Muscle layer of colon (tissue), 2 donors: ENCODE results near the gene PHKA2.

Experiments
- H3K27ac ChIP-seq: one replicate; pipeline ENCODE4 v1.7.0; 2013; ENCODE audit warnings: low read depth, mild to moderate bottlenecking, low read length, moderate library complexity
- H3K27me3 ChIP-seq, 2 donors: one replicate each; pipeline ENCODE4 v1.7.0; 2013; ENCODE audit warnings: low read length in 2 of 2, mild to moderate bottlenecking in 2 of 2; ENCODE audit not compliant: insufficient read depth in 2 of 2, control insufficient read depth in 1 of 2
- H3K36me3 ChIP-seq: one replicate; pipeline ENCODE4 v1.7.0; 2013; ENCODE audit warnings: mild to moderate bottlenecking, low read length; ENCODE audit not compliant: insufficient read depth
- H3K4me1 ChIP-seq: one replicate; pipeline ENCODE4 v1.7.0; 2013; ENCODE audit warnings: mild to moderate bottlenecking, low read length; ENCODE audit not compliant: insufficient read depth
- H3K4me3 ChIP-seq, 2 donors: one replicate each; pipeline ENCODE4 v1.7.0; 2013; ENCODE audit warnings: low read length in 2 of 2, low read depth in 1 of 2, mild to moderate bottlenecking in 1 of 2, moderate library complexity in 1 of 2
- H3K9ac ChIP-seq: one replicate; pipeline ENCODE4 v1.7.0; 2013; ENCODE audit warnings: low read length
- H3K9me3 ChIP-seq: one replicate; pipeline ENCODE4 v1.7.0; 2013; ENCODE audit warnings: mild to moderate bottlenecking, low read length
- donor health status: abdominal sarcoma.
- donor health status: Adenocarcinoma of cecum.

Gene PHKA2

GRCh38 chrX:18887825-18888212 lies 96.1 kb downstream of the PHKA2 start:
- H3K4me3 ChIP-seq = no peak overlapping the region
- peaks cover 0 to 17% of the 10 kb centered on the region in 2 donors for H3K27me3 ChIP-seq
- no peaks in the 10 kb centered on the region for H3K9me3 ChIP-seq
- H3K4me1 ChIP-seq = peaks cover 8% of the 10 kb centered on the region
- no peak overlapping the region for H3K9ac ChIP-seq
- H3K27ac ChIP-seq = no peak overlapping the region
- no peaks in the 10 kb centered on the region for H3K36me3 ChIP-seq

DNA sequence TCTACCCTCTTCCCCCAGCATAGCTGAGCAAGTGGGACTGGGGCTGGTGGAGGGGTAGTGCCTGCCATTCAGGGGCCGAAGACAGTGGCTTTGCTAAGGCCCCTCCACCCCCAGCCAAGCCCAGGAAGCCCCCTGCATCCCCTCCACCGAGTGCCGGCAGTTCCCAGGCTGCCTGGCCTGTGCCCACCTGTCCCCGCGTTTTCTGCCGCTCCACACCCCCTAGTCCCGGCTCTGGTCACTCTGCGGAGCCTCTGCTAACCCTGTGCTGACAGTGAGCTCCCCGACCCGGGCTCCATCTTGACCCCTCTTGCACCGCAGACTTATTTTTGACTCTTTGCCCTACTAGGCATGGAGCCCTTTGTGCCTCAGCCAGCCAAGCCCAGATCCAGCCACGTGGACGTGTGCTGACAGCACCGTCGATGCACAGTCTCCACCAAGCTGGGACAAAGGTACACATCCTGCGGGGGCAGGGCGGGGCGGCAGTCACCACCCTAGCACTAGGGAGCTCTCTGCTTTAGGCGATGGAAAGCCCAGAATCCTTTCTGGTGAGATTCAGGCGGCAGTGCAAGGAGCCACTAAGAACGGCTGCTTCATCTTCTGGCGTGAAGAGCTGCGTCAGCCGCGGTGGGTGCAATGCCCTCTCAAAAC lies 96.6 kb downstream of the PHKA2 start:
- Histone ChIP-seq H3K9ac (no peak overlapping the region), H3K27me3 (peaks cover 0 to 17% of the 10 kb centered on the region in 2 donors), H3K4me3 (peak overlapping the region in 1 of 2 donors; percentile 72)

DNA sequence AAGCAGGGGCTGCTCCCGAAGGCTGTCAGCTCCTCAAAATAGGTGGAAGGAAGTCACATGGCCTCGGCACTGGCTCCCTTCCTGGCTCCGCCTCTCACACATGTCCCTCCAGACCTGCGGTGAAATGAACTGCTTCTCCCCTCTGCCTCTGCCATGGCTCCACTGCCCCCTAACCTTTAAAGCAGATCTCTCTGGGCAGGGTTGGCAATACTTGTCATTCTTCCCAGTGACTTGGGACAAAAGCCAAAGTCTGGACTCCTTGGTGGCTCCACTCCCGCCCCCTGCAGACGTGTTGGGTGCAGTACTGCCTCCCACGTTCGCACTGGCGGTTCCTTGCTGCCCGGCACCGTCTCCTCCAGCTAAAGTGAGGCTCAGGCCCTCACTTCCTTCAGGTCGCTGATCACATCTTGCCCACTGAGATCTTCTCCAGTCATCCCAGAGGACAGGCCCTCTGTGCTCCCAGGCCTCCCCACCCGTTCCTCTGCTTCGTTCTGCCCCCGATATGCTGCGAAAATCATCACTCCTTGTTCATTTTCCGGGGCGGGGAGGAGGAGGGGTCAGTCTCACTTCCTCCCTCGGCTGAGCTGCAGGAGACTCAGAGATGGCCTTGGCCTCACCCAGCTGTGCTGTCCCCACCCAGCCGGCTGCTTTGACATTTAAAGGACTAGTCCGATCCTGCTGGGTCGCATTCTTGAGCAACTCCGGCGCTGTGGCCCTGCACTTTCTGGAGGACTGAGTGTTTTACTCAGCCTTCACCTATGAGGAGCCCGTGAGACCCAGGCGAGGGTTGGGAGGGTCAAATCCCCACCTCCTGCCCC lies 97.4 kb downstream of the PHKA2 start:
- peak overlapping the region; percentile 33 for H3K9ac ChIP-seq
- H3K27me3 ChIP-seq = peaks cover 0 to 17% of the 10 kb centered on the region in 2 donors
- no peak overlapping the region for H3K27ac ChIP-seq
- no peaks in the 10 kb centered on the region for H3K36me3 ChIP-seq
- H3K4me1 ChIP-seq = peaks cover 8% of the 10 kb centered on the region
- H3K4me3 ChIP-seq = peak overlapping the region; percentile 20 to 72
- no peaks in the 10 kb centered on the region for H3K9me3 ChIP-seq

More for the DNA sequence above, 96.6 kb downstream of the PHKA2 start:
- peaks cover 8% of the 10 kb centered on the region for H3K4me1 ChIP-seq
- H3K36me3 ChIP-seq = no peaks in the 10 kb centered on the region
- H3K27ac ChIP-seq = no peak overlapping the region
- no peaks in the 10 kb centered on the region for H3K9me3 ChIP-seq

GRCh38 chrX:18886005-18886343 lies 97.9 kb downstream of the PHKA2 start:
- H3K9me3 ChIP-seq = no peaks in the 10 kb centered on the region
- H3K4me1 ChIP-seq = peaks cover 8% of the 10 kb centered on the region
- no peaks in the 10 kb centered on the region for H3K36me3 ChIP-seq
- H3K27me3 ChIP-seq = peaks cover 0 to 17% of the 10 kb centered on the region in 2 donors
- H3K27ac ChIP-seq = no peak overlapping the region
- peak overlapping the region; percentile 33 for H3K9ac ChIP-seq
- peak overlapping the region; percentile 20 to 72 for H3K4me3 ChIP-seq

DNA sequence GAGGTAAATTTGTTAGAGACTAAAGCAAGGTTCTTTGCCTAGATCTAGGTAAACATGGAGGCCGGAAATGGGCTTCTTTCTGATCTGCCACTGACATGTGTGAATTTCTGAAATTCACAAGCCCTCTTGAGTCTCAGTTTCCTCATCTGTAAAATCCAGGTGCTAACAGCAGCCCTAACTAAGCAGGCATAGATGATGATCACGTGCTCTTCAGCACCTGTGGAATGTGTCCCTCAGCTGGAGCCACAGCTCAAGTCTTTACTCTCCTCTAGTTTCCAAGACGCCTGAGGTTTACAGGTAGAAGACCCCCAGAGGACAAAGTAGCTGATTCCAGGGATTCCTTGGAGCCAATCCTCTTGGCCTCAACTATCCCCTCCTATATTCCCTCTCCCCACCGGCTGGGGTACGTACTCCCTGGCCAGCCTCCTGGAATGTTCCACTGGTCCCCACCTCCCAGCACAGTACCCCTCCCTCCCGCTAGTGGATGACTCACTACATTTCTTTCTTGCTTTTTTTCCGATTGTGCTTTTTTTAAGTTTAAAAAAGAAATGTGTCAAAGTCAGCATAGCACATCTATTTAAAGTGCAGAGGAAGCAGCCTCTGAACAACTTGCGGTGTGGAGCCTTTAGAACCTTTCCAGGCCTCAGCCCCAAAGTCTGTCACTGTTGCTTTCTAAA lies 98.4 kb downstream of the PHKA2 start:
- no peaks in the 10 kb centered on the region for H3K36me3 ChIP-seq
- H3K9ac ChIP-seq = peak overlapping the region; percentile 33
- H3K4me1 ChIP-seq = peaks cover 8% of the 10 kb centered on the region

GRCh38 chrX:18884916-18885315 lies 99.0 kb downstream of the PHKA2 start:
- H3K9me3 ChIP-seq = no peaks in the 10 kb centered on the region
- H3K27ac ChIP-seq = no peak overlapping the region
- peaks cover 8% of the 10 kb centered on the region for H3K4me1 ChIP-seq
- no peak overlapping the region for H3K4me3 ChIP-seq
- H3K9ac ChIP-seq = no peak overlapping the region
- peaks cover 0 to 17% of the 10 kb centered on the region in 2 donors for H3K27me3 ChIP-seq
- H3K36me3 ChIP-seq = no peaks in the 10 kb centered on the region

More for the DNA sequence above, 98.4 kb downstream of the PHKA2 start:
- H3K4me3 ChIP-seq = peak overlapping the region in 1 of 2 donors; percentile 72
- H3K27ac ChIP-seq = no peak overlapping the region
- peaks cover 0 to 17% of the 10 kb centered on the region in 2 donors for H3K27me3 ChIP-seq
- H3K9me3 ChIP-seq = no peaks in the 10 kb centered on the region

- Histone ChIP-seq H3K4me3 (no peak overlapping the region), H3K4me1 (peaks cover 8% of the 10 kb centered on the region), H3K9ac (no peak overlapping the region), H3K27me3 (peaks cover 0 to 20% of the 10 kb centered on the region in 2 donors), H3K9me3 (no peaks in the 10 kb centered on the region), H3K27ac (no peak overlapping the region), H3K36me3 (no peaks in the 10 kb centered on the region)
These were observed 99.8 kb downstream of the PHKA2 start for GRCh38 chrX:18883961-18884765.

GRCh38 chrX:18883234-18883960 lies 100.5 kb downstream of the PHKA2 start:
- Histone ChIP-seq H3K27ac (no peak overlapping the region), H3K4me1 (peaks cover 8% of the 10 kb centered on the region), H3K9me3 (no peaks in the 10 kb centered on the region), H3K9ac (no peak overlapping the region), H3K36me3 (no peaks in the 10 kb centered on the region), H3K4me3 (no peak overlapping the region), H3K27me3 (peaks cover 0 to 16% of the 10 kb centered on the region in 2 donors)

- no peak overlapping the region for H3K27ac ChIP-seq
- no peaks in the 10 kb centered on the region for H3K9me3 ChIP-seq
- no peaks in the 10 kb centered on the region for H3K4me1 ChIP-seq
- H3K27me3 ChIP-seq = peaks cover 0 to 4% of the 10 kb centered on the region in 2 donors
- H3K4me3 ChIP-seq = no peak overlapping the region
- H3K36me3 ChIP-seq = no peaks in the 10 kb centered on the region
- no peak overlapping the region for H3K9ac ChIP-seq
These were observed 104.8 kb downstream of the PHKA2 start for GRCh38 chrX:18879144-18879543.

DNA sequence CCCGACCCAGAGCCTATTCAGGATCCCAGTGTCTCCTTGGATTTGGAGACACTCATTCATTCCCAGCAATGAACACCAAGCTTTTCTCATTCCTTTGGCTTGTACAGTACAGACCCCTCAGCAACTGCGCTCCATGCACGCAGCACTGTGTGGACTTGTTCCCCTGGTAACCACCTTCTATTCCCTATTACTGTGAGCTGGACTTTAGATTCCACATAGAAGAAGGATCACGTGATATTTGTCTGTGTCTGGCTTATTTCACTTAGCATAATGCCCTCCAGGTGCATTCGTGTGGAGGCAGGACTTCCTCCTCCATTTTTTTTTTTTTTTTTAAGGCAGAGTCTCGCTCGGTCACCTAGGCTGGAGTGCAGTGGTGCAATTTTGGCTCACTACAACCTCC lies 106.4 kb downstream of the PHKA2 start:
- H3K4me3 ChIP-seq = no peak overlapping the region
- H3K9me3 ChIP-seq = no peaks in the 10 kb centered on the region
- no peak overlapping the region for H3K9ac ChIP-seq
- no peaks in the 10 kb centered on the region for H3K36me3 ChIP-seq
- no peak overlapping the region for H3K27ac ChIP-seq
- peaks cover 4% of the 10 kb centered on the region for H3K4me1 ChIP-seq
- peaks cover 0 to 4% of the 10 kb centered on the region in 2 donors for H3K27me3 ChIP-seq
